ENCODE data around the gene ZBTB26. TPM values are rescaled to one million over a fixed set of nuclear protein-coding genes. Genes with fewer than 3 reads are reported as not detected.

The ZBTB26 gene
- total RNA-seq, 3 donors from 2014 or later (not counting 1 experiment from before 2014, with no cell fraction given), result 7.8 to 12.2 (median 9.2) TPM

DNA sequence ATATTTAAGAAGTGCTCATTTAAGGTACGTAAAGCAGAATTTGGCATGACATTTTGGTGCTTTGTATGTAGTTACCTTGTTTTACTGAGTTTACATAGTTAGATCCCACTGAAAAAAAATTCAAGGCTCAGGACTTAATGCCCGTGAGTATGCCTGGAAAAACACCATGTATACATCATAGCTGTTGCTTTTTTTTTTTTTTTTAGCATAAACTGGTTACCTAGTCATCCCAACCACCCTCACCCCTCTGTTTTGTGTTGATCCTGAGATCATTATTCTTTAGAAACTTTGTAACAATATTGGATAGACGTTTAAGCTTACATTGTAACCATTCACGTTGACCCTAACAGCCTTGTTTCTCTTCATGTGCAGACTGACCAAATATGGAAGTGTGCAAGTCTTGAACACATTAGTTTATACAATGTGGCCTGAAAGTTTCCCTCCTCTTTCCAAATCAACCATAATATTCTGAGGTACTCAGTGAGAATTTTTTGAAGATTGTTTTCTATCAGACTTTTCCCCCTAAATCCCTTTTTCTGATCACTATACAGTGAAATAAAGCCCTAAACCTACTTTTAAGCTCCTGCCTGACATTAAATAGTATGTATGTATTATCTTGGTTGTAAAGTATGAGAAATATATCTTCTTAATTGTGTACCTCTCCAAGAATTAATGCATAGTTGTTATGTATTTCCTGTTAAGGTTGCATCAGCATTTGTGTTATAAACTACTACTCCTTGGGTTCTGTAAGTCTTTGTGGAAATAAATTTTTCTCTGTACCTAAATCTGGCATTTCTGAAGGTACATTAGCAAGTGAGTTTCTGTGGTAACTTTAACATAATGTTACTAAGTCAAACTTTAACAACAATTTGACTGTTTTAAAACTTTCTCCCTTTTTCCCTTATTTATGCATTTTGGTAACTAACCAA lies 13.9 kb upstream of the ZBTB26 start:
- H3K9me3 ChIP-seq (ENCODE audit: control insufficient read depth, insufficient read depth, low read length), result no peaks in the 10 kb centered on the region
- Mint-ChIP-seq H3K9me3 (no peaks in the 10 kb centered on the region), H3K4me1 (peaks cover 32 to 41% of the 10 kb centered on the region in 2 donors), H3K27me3 (ENCODE audit: low read depth in 2 of 2) (no peaks in the 10 kb centered on the region), H3K36me3 (no peaks in the 10 kb centered on the region), H3K27ac (no peak overlapping the region), H3K4me3 (no peak overlapping the region)
- ATAC-seq (no peak), DNase-seq (no peak)
- TF ChIP-seq, protein P1, sequence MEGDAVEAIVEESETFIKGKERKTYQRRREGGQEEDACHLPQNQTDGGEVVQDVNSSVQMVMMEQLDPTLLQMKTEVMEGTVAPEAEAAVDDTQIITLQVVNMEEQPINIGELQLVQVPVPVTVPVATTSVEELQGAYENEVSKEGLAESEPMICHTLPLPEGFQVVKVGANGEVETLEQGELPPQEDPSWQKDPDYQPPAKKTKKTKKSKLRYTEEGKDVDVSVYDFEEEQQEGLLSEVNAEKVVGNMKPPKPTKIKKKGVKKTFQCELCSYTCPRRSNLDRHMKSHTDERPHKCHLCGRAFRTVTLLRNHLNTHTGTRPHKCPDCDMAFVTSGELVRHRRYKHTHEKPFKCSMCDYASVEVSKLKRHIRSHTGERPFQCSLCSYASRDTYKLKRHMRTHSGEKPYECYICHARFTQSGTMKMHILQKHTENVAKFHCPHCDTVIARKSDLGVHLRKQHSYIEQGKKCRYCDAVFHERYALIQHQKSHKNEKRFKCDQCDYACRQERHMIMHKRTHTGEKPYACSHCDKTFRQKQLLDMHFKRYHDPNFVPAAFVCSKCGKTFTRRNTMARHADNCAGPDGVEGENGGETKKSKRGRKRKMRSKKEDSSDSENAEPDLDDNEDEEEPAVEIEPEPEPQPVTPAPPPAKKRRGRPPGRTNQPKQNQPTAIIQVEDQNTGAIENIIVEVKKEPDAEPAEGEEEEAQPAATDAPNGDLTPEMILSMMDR (IDR thresholded peaks at IDR 0.05), result no peak
- intact Hi-C loops (cut with micrococcal nuclease), result no loop called here
- H3K27me3 ChIP-seq (ENCODE audit: control insufficient read depth, insufficient read depth, low read length), result no peaks in the 10 kb centered on the region
- H3K4me1 ChIP-seq (ENCODE audit: control insufficient read depth, insufficient read depth, low read length), result peaks cover 14% of the 10 kb centered on the region
- H3K36me3 ChIP-seq (ENCODE audit: control insufficient read depth, insufficient read depth, low read length), result no peaks in the 10 kb centered on the region
- 100% methylated on average over 3 of the region's 4 CpGs for WGBS (ENCODE audit: insufficient coverage)
- H3K4me3 ChIP-seq (ENCODE audit: low read length), result no peak overlapping the region
- H3K27ac ChIP-seq (ENCODE audit: low read length), result no peak overlapping the region

DNA sequence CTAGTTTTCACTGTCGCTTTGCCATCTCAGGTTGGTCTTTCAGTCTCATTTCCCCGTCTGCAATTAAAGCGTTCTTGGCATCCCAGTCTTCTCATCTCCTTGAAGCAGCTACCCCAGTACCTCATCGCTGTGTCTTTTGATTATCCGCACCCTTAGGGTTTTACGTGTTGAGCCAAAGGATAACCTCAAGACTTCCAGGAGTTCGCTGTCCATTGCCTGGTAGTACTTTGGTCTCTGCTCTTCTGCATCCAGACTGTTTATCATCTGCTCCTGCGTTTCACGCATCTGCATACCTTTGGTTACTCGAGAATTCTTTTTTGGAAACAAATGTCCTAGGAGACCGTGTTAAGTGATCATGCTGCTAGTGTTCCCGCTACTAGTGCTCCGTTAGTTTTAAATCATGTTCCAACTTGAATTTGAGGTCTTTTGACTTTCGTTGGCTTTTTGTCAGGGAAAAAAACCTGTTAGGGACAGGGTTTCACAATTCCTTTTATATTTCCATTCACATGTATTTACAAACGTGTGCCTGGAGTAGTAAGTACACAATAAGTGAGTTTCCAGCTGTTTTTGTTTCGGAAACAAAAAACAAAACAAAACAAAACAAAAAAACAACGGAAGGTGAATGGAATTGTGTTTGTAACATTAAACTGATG lies 10.4 kb upstream of the ZBTB26 start:
- 20% methylated on average over 15 of the region's 17 CpGs for WGBS (ENCODE audit: insufficient coverage)
- Histone ChIP-seq H3K36me3 (ENCODE audit: control insufficient read depth, insufficient read depth, low read length) (peaks cover 5% of the 10 kb centered on the region), H3K4me1 (ENCODE audit: control insufficient read depth, insufficient read depth, low read length) (peaks cover 14% of the 10 kb centered on the region), H3K4me3 (ENCODE audit: low read length) (peak overlapping the region; percentile 82), H3K27me3 (ENCODE audit: control insufficient read depth, insufficient read depth, low read length) (no peaks in the 10 kb centered on the region), H3K9me3 (ENCODE audit: control insufficient read depth, insufficient read depth, low read length) (no peaks in the 10 kb centered on the region), H3K27ac (ENCODE audit: low read length) (peak overlapping the region; percentile 80)
- no peaks in the 10 kb centered on the region for H3K27me3 Mint-ChIP-seq (ENCODE audit: low read depth in 2 of 2)
- intact Hi-C loops (cut with micrococcal nuclease), result no loop called here
- no peak for ATAC-seq
- peak overlapping the region; percentile 84 to 94 for H3K27ac Mint-ChIP-seq
- TF ChIP-seq, protein P1 (IDR thresholded peaks at IDR 0.05), result no peak
- H3K4me3 Mint-ChIP-seq, result peak overlapping the region; percentile 97
- H3K4me1 Mint-ChIP-seq, result peaks cover 20 to 23% of the 10 kb centered on the region in 2 donors
- no peak for DNase-seq
- H3K9me3 Mint-ChIP-seq, result no peaks in the 10 kb centered on the region
- no peaks in the 10 kb centered on the region for H3K36me3 Mint-ChIP-seq

DNA sequence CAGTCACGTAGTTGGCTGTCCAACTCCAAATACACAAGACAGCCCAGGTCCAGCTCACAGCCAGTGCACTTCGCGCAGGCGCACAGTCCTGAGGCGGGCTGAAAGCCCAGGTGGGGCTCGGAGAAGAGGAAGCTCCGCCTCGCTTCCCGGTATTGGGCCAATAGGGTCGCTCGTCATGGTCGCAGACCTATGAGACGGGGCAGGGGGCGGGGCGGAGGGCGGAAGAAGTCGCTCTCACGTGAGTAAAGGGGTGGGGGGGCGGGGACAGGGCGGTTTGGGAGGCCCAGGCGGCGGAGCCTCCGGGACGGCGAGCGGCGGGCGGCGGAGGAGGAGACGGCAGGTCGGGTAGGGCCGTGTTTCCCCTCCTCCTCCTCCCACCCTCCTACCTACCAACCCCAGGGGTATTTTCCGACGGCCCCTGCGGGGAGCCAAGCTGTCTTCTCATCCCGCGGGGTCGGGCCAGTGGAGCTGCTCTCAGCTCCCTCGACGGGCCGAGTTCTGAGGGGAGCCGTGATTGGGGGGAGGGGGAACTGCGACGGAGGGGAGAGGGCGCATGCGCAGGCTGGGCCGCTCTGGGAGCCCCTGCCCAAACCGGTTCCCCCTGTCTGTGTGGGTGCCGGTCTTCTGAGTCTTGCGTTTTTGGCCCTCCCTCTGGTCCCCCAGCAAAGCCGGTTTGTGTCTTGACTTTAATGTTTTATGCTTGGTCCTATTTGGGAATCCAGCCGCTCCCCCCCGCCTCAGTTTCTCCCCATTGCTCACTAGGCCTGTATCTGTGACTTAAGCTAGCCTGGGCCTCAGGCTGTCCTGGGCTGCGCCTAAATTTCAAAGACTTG lies 9.7 kb upstream of the ZBTB26 start, which contains the start of gene RABGAP1:
TSS of gene RABGAP1 (plus strand) at position 272 of the 833 bp plus-strand sequence. CDS start 16,040 bp downstream, outside the sequence.
- Histone ChIP-seq H3K27ac (ENCODE audit: low read length) (peak within 1 kb of the TSS; percentile 80), H3K4me3 (ENCODE audit: low read length) (peak within 1 kb of the TSS; percentile 82), H3K27me3 (ENCODE audit: control insufficient read depth, insufficient read depth, low read length) (no peaks in the 10 kb centered on the region), H3K9me3 (ENCODE audit: control insufficient read depth, insufficient read depth, low read length) (no peaks in the 10 kb centered on the region), H3K4me1 (ENCODE audit: control insufficient read depth, insufficient read depth, low read length) (peaks cover 14% of the 10 kb centered on the region), H3K36me3 (ENCODE audit: control insufficient read depth, insufficient read depth, low read length) (peaks cover 10% of the 10 kb centered on the region)
- no peaks in the 10 kb centered on the region for H3K27me3 Mint-ChIP-seq (ENCODE audit: low read depth in 2 of 2)
- ATAC-seq, result peak; percentile 98 to 100 (median 98)
- TF ChIP-seq, protein P1 (IDR thresholded peaks at IDR 0.05), result no peak
- peak; percentile 95 to 99 for DNase-seq
- intact Hi-C loops (cut with micrococcal nuclease), result loop anchor here (1.0 kb wide), 2 partner anchors 10 to 36 kb away; partner anchors contain the start of genes RC3H2 and ZBTB26
- no peaks in the 10 kb centered on the region for H3K36me3 Mint-ChIP-seq
- H3K4me1 Mint-ChIP-seq, result peaks cover 20 to 23% of the 10 kb centered on the region in 2 donors
- peak within 1 kb of the TSS; percentile 84 to 94 for H3K27ac Mint-ChIP-seq
- H3K4me3 Mint-ChIP-seq, result peak within 1 kb of the TSS; percentile 97
- no peaks in the 10 kb centered on the region for H3K9me3 Mint-ChIP-seq
- WGBS (ENCODE audit: insufficient coverage), result under 1% methylated on average over 52 of the region's 54 CpGs

Data from natural killer cell (primary cell).